ENCODE measurements around the gene ATAD3C.
"Not testable (repeated sequence)": the region's sequence is repeated elsewhere in the genome, so short reads cannot be mapped to it uniquely, and the experiment has no call there.

The ATAD3C gene

GRCh38 chr1:1495461-1495975 is 46.0 kb downstream of the ATAD3C start:
- not testable (repeated sequence) for H3K4me3 Mint-ChIP-seq, H3K27ac Mint-ChIP-seq, H3K4me1 Mint-ChIP-seq, H3K27me3 Mint-ChIP-seq, DNase-seq, H3K9me3 Mint-ChIP-seq
- peaks cover 29% of the 10 kb centered on the region for H3K36me3 Mint-ChIP-seq
- CTCF ChIA-PET, result interaction anchor here (1.2 kb wide), 1 partner anchor 9 kb away, joined by 4 read pairs; no protein-coding TSS in a partner anchor

- not testable (repeated sequence) for H3K36me3 Mint-ChIP-seq, H3K27me3 Mint-ChIP-seq, H3K9me3 Mint-ChIP-seq
- H3K27ac Mint-ChIP-seq, result peak overlapping the region; percentile 85
- peak overlapping the region; percentile 47 for H3K4me3 Mint-ChIP-seq
- CTCF ChIA-PET, result interaction anchor here (0.6 to 2.2 kb wide), 11 partner anchors 10 to 133 kb away, joined by 3 to 8 read pairs (median 4); partner anchors contain the start of genes AURKAIP1 and CCNL2
- DNase-seq, result peak; percentile 88
- peaks cover 17% of the 10 kb centered on the region for H3K4me1 Mint-ChIP-seq
Measured at GRCh38 chr1:1504777-1505365, 55.4 kb downstream of the ATAD3C start.

DNA sequence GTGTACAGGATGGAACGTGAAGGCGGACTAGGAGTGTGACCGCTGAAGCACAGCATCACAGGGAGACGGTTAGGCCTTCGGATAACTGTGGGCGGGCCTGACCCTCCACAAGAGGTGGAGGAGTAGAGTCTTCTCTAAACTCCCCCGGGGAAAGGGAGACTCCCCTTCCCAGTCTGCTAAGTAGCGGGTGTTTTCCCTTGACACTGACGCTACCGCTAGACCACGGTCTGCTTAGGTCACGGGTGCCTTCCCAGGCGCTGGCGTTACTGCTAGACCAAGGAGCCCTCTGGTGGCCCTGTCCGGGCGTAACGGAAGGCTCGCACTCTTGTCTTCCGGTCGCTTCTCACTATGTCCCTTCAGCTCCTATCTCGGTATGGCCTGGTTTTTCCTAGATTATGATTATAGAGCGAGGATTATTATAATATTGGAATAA is 55.9 kb downstream of the ATAD3C start:
- DNase-seq, result peak; percentile 39
- H3K4me3 Mint-ChIP-seq, result peak overlapping the region; percentile 47
- H3K9me3 Mint-ChIP-seq, H3K36me3 Mint-ChIP-seq, H3K27me3 Mint-ChIP-seq: not testable (repeated sequence)
- peaks cover 17% of the 10 kb centered on the region for H3K4me1 Mint-ChIP-seq
- CTCF ChIA-PET, result interaction anchor here (1.2 to 2.2 kb wide), 7 partner anchors 41 to 134 kb away, joined by 3 to 8 read pairs (median 4); partner anchors contain the start of gene CCNL2
- peak overlapping the region; percentile 85 for H3K27ac Mint-ChIP-seq

- not testable (repeated sequence) for H3K27me3 Mint-ChIP-seq, H3K36me3 Mint-ChIP-seq, H3K9me3 Mint-ChIP-seq, DNase-seq
- Mint-ChIP-seq H3K27ac (peak overlapping the region; percentile 85), H3K4me1 (peaks cover 19% of the 10 kb centered on the region), H3K4me3 (peak overlapping the region; percentile 32)
- CTCF ChIA-PET, result interaction anchor here (1.2 to 2.2 kb wide), 3 partner anchors 65 to 134 kb away, joined by 4 to 8 read pairs (median 8); no protein-coding TSS in a partner anchor
Measured at GRCh38 chr1:1505801-1506200, 56.3 kb downstream of the ATAD3C start.

DNA sequence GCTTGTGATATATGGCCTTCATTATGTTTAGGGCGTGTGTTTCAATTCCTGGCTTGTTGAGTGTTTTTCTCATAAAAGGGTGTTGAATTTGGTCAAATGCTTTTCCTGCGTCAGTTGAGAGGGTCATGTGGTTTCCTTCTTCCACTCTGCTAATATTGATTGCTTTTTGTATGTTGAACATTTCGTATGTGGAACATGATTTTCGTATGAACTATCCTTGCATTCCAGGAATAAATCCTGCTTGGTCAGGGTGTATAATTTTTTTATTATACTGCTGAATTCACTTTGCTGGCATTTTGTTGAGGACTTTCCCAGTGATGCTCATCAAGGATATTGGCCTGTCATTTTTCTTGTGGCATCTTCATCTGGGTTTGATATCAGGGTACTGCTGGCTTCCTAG is 57.8 kb downstream of the ATAD3C start:
- Mint-ChIP-seq H3K27ac (peak overlapping the region; percentile 76), H3K9me3 (no peaks in the 10 kb centered on the region), H3K4me3 (no peak overlapping the region), H3K36me3 (no peaks in the 10 kb centered on the region), H3K27me3 (no peaks in the 10 kb centered on the region), H3K4me1 (peaks cover 23% of the 10 kb centered on the region)
- CTCF ChIA-PET, result no interaction called here
- DNase-seq, result no peak

- CTCF ChIA-PET, DNase-seq, H3K27ac Mint-ChIP-seq, H3K9me3 Mint-ChIP-seq, H3K27me3 Mint-ChIP-seq, H3K36me3 Mint-ChIP-seq, H3K4me3 Mint-ChIP-seq: not testable (repeated sequence)
- peaks cover 30% of the 10 kb centered on the region for H3K4me1 Mint-ChIP-seq
Measured at GRCh38 chr1:1508775-1509464, 59.4 kb downstream of the ATAD3C start.

DNA sequence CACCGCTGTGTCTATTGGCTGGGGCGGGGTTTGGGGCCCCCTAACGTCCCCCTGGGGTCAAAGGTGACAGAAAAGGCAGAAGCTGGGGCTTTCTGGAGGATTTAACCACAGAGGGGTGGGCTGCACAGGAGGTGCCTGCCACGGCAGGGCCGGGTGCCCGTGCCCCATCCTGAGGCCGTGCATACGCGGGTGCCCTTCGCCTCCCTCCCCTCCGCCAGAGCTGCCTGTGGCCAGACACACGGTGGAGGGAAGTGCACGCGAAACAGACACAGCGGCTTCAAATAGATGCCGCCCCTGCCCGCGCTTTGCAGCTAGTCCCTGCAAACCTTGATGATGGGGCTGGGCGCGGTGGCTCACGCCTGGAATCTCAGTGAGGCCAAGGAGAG is 60.0 kb downstream of the ATAD3C start:
- H3K4me1 Mint-ChIP-seq, result peaks cover 30% of the 10 kb centered on the region
- CTCF ChIA-PET, H3K36me3 Mint-ChIP-seq, H3K27ac Mint-ChIP-seq, H3K27me3 Mint-ChIP-seq, DNase-seq, H3K4me3 Mint-ChIP-seq, H3K9me3 Mint-ChIP-seq: not testable (repeated sequence)

GRCh38 chr1:1510912-1511532 is 61.5 kb downstream of the ATAD3C start:
- no peaks in the 10 kb centered on the region for H3K27me3 Mint-ChIP-seq
- H3K4me3 Mint-ChIP-seq, result peak overlapping the region; percentile 81
- DNase-seq, result peak; percentile 30
- peak overlapping the region; percentile 92 for H3K27ac Mint-ChIP-seq
- peaks cover 18% of the 10 kb centered on the region for H3K4me1 Mint-ChIP-seq
- CTCF ChIA-PET, result interaction anchor here (1.1 kb wide), 1 partner anchor 139 kb away, joined by 3 read pairs; no protein-coding TSS in a partner anchor
- no peaks in the 10 kb centered on the region for H3K9me3 Mint-ChIP-seq
- no peaks in the 10 kb centered on the region for H3K36me3 Mint-ChIP-seq

- Mint-ChIP-seq H3K9me3 (no peaks in the 10 kb centered on the region), H3K27me3 (no peaks in the 10 kb centered on the region), H3K4me1 (peaks cover 15% of the 10 kb centered on the region), H3K36me3 (no peaks in the 10 kb centered on the region), H3K27ac (peak within 1 kb of the TSS; percentile 92), H3K4me3 (peak within 1 kb of the TSS; percentile 81)
- CTCF ChIA-PET, result interaction anchor here (1.1 kb wide), 1 partner anchor 140 kb away, joined by 3 read pairs; no protein-coding TSS in a partner anchor
- peak; percentile 98 for DNase-seq
Measured at GRCh38 chr1:1511533-1512285, 62.2 kb downstream of the ATAD3C start, which contains the start of gene ATAD3A. ATAD3A (plus strand) TSS chr1:1512162; CDS start chr1:1512269, 107 bp downstream.

GRCh38 chr1:1512425-1512824 is 62.9 kb downstream of the ATAD3C start:
- H3K9me3 Mint-ChIP-seq, H3K36me3 Mint-ChIP-seq, CTCF ChIA-PET, H3K27me3 Mint-ChIP-seq: not testable (repeated sequence)
- Mint-ChIP-seq H3K4me3 (peak overlapping the region; percentile 70), H3K27ac (peak overlapping the region; percentile 52), H3K4me1 (peaks cover 12% of the 10 kb centered on the region)
- peak; percentile 52 for DNase-seq

GRCh38 chr1:1513675-1514074 is 64.2 kb downstream of the ATAD3C start:
- CTCF ChIA-PET, H3K9me3 Mint-ChIP-seq, H3K27me3 Mint-ChIP-seq, DNase-seq: not testable (repeated sequence)
- Mint-ChIP-seq H3K4me3 (peak overlapping the region; percentile 71), H3K4me1 (peaks cover 12% of the 10 kb centered on the region), H3K27ac (peak overlapping the region; percentile 78), H3K36me3 (peaks cover 10% of the 10 kb centered on the region)

DNA sequence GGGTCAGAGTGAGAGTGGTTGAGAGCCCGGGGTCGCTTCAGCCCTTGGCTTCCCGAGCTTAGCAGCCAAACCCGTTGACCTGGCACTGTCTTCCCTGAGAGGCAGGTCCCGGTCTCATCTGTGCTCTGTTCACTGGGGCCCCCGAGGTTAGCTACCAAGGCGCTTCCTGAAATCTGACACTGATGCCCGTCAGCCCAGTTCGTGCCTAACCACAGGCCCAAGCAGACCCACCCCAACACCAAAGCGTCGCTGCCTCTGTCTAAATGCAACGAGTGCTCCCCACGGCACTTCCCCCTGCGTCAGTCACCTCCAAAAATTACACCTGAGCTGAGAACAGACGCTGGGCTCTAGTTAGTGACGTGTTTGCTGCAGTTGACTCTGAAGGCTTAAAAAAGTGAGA is 64.9 kb downstream of the ATAD3C start:
- Mint-ChIP-seq H3K36me3 (peaks cover 11% of the 10 kb centered on the region), H3K4me1 (peaks cover 12% of the 10 kb centered on the region)
- H3K4me3 Mint-ChIP-seq, CTCF ChIA-PET, H3K27ac Mint-ChIP-seq, H3K9me3 Mint-ChIP-seq, DNase-seq, H3K27me3 Mint-ChIP-seq: not testable (repeated sequence)

- H3K27me3 Mint-ChIP-seq, H3K9me3 Mint-ChIP-seq, H3K4me1 Mint-ChIP-seq, H3K27ac Mint-ChIP-seq, CTCF ChIA-PET, DNase-seq, H3K4me3 Mint-ChIP-seq: not testable (repeated sequence)
- H3K36me3 Mint-ChIP-seq, result peaks cover 11% of the 10 kb centered on the region
Measured at GRCh38 chr1:1516923-1517322, 67.4 kb downstream of the ATAD3C start.
